ENCODE data around the gene KIAA1671.
"Not testable (repeated sequence)": the region's sequence is repeated elsewhere in the genome, so short reads cannot be mapped to it uniquely, and the experiment has no call there.

KIAA1671 gene

GRCh38 chr22:25178869-25179631 lies 226.5 kb downstream of the KIAA1671 start:
- DNase-seq, result not testable (repeated sequence)

GRCh38 chr22:25182131-25183110 lies 229.9 kb downstream of the KIAA1671 start:
- DNase-seq, result no peak

GRCh38 chr22:25183949-25184619 lies 231.6 kb downstream of the KIAA1671 start:
- DNase-seq, result no peak

GRCh38 chr22:25186140-25186539 lies 233.6 kb downstream of the KIAA1671 start:
- DNase-seq, result no peak

- DNase-seq, result no peak
Observed at GRCh38 chr22:25187469-25187868, 235.0 kb downstream of the KIAA1671 start.

GRCh38 chr22:25192406-25192805 lies 239.9 kb downstream of the KIAA1671 start:
- no peak for DNase-seq

GRCh38 chr22:25193130-25193529 lies 240.6 kb downstream of the KIAA1671 start:
- DNase-seq, result no peak

- DNase-seq, result no peak
Observed at GRCh38 chr22:25193548-25193947, 241.0 kb downstream of the KIAA1671 start.

- DNase-seq, result no peak
Observed at GRCh38 chr22:25196326-25196725, 243.8 kb downstream of the KIAA1671 start.

- DNase-seq, result no peak
Observed at GRCh38 chr22:25197340-25197739, 244.8 kb downstream of the KIAA1671 start.

GRCh38 chr22:25199731-25200520 lies 247.4 kb downstream of the KIAA1671 start, which contains the start of gene CRYBB3:
CRYBB3 (plus strand) TSS chr22:25199858; CDS start chr22:25201397, 1,539 bp downstream.
- no peak for DNase-seq

GRCh38 chr22:25200967-25201366 lies 248.5 kb downstream of the KIAA1671 start:
- DNase-seq, result no peak

GRCh38 chr22:25201557-25202273 lies 249.2 kb downstream of the KIAA1671 start:
- no peak for DNase-seq

- DNase-seq, result peak; percentile 37
Observed at GRCh38 chr22:25202290-25202921, 249.9 kb downstream of the KIAA1671 start.

- no peak for DNase-seq
Observed at GRCh38 chr22:25203082-25203481, 250.6 kb downstream of the KIAA1671 start.

GRCh38 chr22:25204547-25204946 lies 252.0 kb downstream of the KIAA1671 start:
- DNase-seq, result not testable (repeated sequence)

- DNase-seq, result no peak
Observed at GRCh38 chr22:25205847-25206246, 253.3 kb downstream of the KIAA1671 start.

GRCh38 chr22:25206998-25207397 lies 254.5 kb downstream of the KIAA1671 start:
- DNase-seq, result no peak

GRCh38 chr22:25207553-25208157 lies 255.1 kb downstream of the KIAA1671 start:
- no peak for DNase-seq

- no peak for DNase-seq
Observed at GRCh38 chr22:25208328-25208727, 255.8 kb downstream of the KIAA1671 start.

All from HCEC 1CT (cell line).